ENCODE data around the gene CHST12.

CHST12 gene

DNA sequence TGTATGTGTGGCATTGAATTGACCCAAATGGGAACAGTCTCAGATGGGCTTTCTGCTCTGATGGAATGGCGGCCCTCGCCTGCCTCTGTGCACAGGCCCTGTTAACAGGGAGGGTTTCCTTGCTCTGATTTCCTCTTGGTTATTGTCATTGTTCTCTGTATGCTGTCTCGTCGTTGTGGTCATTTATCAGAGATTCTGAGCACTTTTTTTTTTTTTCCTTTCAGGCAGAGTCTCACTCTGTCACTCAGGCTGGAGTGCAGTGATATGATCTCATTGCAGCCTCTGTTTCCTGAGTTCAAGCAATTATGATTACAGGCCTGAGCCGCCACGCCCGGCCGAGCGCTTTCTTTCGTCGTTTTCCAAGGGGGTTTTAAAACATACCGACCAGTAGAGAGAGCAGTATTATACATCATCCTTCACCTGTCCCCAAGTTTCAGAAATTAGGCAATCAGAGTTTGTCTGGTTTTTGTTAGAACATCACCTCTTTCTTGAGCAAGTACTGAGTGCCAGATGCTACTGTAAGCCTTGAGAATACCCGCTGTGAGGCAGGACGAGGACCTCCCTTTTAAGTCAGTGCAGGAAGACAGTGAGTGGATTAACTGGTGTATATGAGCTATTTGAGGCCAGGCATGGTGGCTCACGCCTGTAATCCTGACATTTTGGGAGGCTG lies 6.5 kb downstream of the CHST12 start:
- intact Hi-C loops (cut with DNase I; ENCODE audit: low total_unique reads), result no loop called here
- no peak for TF ChIP-seq CTCF (IDR thresholded peaks at IDR 0.05)
- Histone ChIP-seq H3K27me3 (no peaks in the 10 kb centered on the region), H3K9me3 (no peaks in the 10 kb centered on the region), H3K27ac (no peak overlapping the region), H3K36me3 (no peaks in the 10 kb centered on the region), H3K4me1 (peaks cover 0 to 49% (median 21%) of the 10 kb centered on the region in 4 donors), H3K4me3 (no peak overlapping the region)
- no peak for DNase-seq

DNA sequence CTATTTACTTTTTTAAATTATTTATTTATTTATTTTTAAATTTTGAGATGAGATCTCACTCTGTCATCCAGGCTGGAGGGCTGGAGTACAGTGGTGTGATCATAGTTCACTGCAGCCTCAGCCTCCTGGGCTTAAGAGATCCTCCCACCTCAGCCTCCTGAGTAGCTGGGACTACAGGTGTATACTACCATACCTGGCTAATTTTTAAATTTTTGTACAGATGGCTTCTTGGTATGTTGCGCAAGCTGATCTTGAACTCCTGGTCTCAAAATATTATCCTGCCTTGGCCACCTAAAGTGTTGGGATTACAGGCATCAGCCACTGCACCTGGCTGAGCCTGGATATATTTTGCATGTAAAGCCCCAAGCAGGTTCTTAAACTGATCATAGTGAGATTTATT lies 7.6 kb downstream of the CHST12 start:
- no peaks in the 10 kb centered on the region for H3K36me3 ChIP-seq
- DNase-seq, result no peak
- H3K9me3 ChIP-seq, result no peaks in the 10 kb centered on the region
- no peaks in the 10 kb centered on the region for H3K27me3 ChIP-seq
- no peak overlapping the region for H3K4me3 ChIP-seq
- TF ChIP-seq CTCF (IDR thresholded peaks at IDR 0.05), result no peak
- H3K27ac ChIP-seq, result peak overlapping the region in 1 of 2 donors; percentile 62
- intact Hi-C loops (cut with DNase I; ENCODE audit: low total_unique reads), result no loop called here
- H3K4me1 ChIP-seq, result peaks cover 0 to 38% (median 14%) of the 10 kb centered on the region in 4 donors

DNA sequence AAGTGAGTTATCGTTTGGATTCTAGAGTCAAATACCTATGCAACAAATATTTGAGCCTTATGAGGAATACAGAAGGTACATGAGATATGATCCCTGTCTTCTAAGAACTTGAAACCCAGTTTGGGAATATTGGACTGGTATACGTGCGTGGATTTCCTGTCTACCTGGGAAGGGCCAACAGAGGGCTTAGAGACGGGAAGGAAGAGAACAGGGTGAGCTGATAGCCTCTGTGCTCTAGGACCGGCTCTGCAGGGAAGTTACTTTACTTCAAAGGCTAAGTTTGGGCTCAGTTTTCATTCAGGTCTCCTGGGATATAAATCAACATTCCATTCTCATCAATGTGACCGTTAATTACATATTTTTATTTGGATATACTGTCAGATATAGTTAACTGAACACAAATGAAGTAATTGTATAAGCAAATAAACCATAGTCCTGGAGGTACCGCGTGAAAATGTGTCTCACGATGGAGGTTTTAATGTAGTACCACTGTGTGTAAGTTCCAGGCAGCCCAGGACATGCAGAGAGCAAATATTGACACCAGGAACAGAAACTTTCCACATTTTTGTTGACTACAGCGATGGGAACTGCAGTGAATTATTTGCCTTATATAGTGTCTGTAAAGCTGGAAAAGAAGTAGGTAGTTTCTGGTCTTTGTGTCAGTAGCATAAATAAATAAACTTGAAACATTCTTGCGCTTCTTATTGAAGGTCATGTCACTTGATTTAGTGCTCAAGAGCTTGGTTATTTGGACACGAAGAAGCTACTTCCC lies 8.6 kb downstream of the CHST12 start:
- intact Hi-C loops (cut with DNase I; ENCODE audit: low total_unique reads), result no loop called here
- Histone ChIP-seq H3K4me3 (no peak overlapping the region), H3K4me1 (peaks cover 0 to 38% (median 14%) of the 10 kb centered on the region in 4 donors), H3K27me3 (no peaks in the 10 kb centered on the region), H3K36me3 (no peaks in the 10 kb centered on the region), H3K9me3 (no peaks in the 10 kb centered on the region), H3K27ac (peak overlapping the region; percentile 15 to 62)
- DNase-seq, result no peak
- TF ChIP-seq CTCF (IDR thresholded peaks at IDR 0.05), result no peak

- Histone ChIP-seq H3K27ac (peak overlapping the region; percentile 34 to 62), H3K27me3 (no peaks in the 10 kb centered on the region), H3K9me3 (no peaks in the 10 kb centered on the region), H3K4me3 (no peak overlapping the region), H3K36me3 (no peaks in the 10 kb centered on the region), H3K4me1 (peaks cover 0 to 43% (median 15%) of the 10 kb centered on the region in 4 donors)
- intact Hi-C loops (cut with DNase I; ENCODE audit: low total_unique reads), result no loop called here
- TF ChIP-seq CTCF (IDR thresholded peaks at IDR 0.05), result no peak
- no peak for DNase-seq
Observed at GRCh38 chr7:2412587-2413201, 9.3 kb downstream of the CHST12 start.

- H3K4me1 ChIP-seq, result peaks cover 0 to 51% (median 19%) of the 10 kb centered on the region in 4 donors
- H3K36me3 ChIP-seq, result no peaks in the 10 kb centered on the region
- intact Hi-C loops (cut with DNase I; ENCODE audit: low total_unique reads), result no loop called here
- no peak overlapping the region for H3K27ac ChIP-seq
- H3K27me3 ChIP-seq, result no peaks in the 10 kb centered on the region
- no peak for DNase-seq
- no peak for TF ChIP-seq CTCF (IDR thresholded peaks at IDR 0.05)
- no peak overlapping the region for H3K4me3 ChIP-seq
- H3K9me3 ChIP-seq, result no peaks in the 10 kb centered on the region
Observed at GRCh38 chr7:2416063-2416462, 12.7 kb downstream of the CHST12 start.

Measured in tibial artery (tissue), 4 donors.